Activated CD8-positive, alpha-beta memory T cell treated with anti-CD3 and anti-CD28 coated beads, Interleukin-2, amount 50 U/mL, for 1 hour (primary cell): ENCODE data around the gene NOL7.

Source experiments
- DNase-seq: peaks from one replicate; pipeline ENCODE4 v3.0.0-alpha.2; 2020; ENCODE audit errors: extremely low read depth

NOL7 gene

DNA sequence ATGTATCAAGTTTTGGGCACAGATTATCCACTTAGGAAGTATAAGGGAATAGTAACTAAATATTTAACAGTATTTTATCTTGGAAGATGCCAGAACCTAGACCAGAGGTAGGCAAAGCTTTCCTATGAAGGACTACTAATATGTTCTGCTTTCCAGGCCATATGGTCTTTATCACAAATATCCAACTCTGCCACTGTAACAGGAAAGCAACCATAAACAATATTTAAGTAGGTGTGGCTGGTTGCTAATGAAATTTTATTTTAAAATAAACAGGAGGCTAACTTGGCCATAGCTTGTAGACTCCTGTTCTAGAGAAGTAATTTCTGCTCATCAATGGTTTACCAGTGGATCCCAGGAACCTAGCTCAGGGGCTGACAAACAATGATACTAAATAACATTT is 39.4 kb downstream of the NOL7 start:
- DNase-seq = no peak

DNA sequence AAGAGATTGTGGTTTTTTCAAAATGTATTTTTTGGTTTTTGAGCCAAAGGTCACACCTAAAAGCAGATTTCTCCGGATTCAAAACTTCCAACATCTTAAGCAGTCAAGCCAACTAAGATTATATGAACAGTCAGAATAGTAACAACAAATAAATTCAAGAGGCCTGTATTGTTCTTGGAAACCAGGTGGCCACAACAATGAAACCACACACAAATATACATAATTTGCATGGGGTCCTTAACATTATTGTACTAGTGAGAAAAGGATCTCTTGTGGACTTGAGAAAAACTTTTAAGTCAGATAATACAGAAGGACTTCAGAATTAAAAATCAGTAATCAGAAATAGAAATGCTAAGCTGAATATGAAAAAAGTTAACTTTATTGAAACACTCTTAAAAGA is 40.6 kb downstream of the NOL7 start:
- no peak for DNase-seq

DNA sequence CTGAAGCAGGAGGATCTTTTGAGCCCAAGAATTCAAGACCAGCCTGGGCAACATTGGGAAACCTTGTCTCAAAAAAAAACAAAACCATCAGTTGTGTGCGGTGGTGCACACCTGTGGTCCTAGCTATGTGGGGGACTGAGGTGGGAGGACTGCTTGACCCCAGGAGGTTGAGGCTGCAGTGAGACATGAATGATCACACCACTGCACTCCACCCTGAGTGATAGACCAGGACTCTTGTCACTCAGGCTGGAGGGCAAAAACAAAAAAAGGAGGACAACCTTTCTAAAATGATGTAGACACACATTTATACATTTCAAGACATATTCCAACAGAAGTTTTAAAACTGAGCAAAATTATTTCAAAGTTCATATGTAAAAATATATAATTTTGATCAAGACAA is 45.1 kb downstream of the NOL7 start:
- DNase-seq = no peak

GRCh38 chr6:13660893-13661292 is 45.8 kb downstream of the NOL7 start:
- DNase-seq = no peak

DNA sequence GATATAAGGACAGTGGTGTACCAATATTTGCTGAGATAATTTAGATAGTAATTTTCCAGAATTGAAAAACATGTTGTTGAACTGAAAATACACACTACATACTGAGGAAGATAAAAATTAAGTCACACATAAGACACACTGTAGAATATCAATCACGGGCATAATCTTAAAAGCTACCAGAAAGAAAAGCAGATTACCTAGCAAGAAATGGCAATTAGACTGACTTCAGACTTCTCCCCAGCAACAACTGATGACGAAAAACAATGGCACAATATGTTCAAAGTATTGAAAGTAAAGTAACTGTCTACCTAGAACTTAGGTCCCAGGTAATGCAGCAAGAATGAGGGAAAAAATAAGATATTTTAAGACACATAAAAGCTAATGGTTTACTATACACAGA is 46.5 kb downstream of the NOL7 start:
- DNase-seq = no peak

DNA sequence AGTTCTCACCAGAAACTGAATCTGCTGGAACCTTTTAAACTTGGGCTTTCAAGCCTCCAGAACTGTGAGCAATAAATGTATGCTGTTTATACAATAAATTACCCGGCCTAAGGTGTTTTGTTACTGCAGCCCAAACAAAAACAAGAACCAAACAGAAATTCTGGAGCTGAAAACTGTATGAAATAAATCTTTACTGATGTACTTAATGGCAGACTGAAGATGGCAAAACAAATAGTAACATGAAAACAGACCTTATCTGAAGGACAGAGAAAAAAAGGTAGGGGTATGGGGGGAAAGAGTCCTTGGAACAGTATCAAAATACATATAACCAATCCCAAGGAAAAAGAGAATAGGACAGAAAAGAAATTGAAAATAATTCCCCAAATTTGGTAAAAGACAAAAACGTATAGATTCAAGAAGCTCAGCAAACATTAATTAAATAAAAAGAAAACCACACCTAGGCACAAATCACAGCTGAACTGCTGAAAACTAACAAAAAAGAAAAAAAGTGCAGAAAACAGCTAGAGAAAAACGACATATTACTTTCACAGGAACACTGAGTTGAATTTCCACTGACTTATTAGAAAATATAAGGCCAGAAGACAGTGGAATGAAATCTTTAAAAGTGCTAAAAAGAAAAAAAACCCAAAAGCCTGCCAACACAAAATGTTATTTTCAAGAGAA is 47.7 kb downstream of the NOL7 start:
- DNase-seq = no peak

DNA sequence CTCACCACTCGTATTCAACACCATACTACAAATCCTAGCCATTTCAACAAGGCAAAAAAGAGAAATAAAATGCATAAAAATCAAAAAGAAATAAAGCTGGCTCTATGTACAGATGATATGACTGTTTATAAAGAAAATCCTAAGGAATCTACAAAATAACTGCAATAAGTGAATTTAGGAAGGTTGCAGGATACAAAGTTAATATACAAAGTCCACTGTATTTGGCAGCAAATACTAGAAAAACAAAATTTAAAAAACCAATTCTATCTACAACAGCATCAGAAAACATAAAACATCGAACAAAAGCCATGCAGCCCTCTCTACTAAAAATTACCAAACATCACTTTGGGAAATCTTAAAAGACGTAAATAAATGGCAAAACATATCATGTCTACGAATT is 48.9 kb downstream of the NOL7 start:
- DNase-seq = no peak

DNA sequence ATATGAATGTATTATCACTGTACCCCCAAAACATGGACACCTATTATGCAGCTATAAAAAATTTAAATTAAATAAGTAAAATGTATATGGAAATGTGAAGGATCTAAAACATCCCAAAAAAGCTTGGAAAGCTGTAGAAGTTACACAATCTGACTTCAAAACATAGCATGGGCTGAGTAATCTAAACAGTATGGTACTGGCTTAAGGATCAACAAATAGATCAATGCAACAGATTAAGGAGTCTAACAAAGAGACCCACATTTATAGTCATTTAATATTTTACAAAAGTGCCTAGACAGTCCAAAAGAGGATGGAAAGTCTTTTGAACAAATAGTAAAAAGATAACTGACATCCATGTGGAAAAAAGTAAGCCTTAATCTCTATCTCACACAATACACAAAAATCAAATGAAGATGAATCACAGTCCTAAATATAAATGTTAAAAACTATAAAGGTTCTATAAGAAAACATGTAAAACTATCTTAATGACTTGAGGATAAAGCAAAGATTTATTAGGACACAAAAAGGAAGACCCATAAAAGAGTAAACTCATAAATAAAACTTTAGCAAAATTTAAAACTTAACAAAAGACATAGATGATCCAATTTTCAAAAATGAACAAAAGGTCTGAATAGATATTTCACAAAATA is 49.7 kb downstream of the NOL7 start:
- no peak for DNase-seq

DNA sequence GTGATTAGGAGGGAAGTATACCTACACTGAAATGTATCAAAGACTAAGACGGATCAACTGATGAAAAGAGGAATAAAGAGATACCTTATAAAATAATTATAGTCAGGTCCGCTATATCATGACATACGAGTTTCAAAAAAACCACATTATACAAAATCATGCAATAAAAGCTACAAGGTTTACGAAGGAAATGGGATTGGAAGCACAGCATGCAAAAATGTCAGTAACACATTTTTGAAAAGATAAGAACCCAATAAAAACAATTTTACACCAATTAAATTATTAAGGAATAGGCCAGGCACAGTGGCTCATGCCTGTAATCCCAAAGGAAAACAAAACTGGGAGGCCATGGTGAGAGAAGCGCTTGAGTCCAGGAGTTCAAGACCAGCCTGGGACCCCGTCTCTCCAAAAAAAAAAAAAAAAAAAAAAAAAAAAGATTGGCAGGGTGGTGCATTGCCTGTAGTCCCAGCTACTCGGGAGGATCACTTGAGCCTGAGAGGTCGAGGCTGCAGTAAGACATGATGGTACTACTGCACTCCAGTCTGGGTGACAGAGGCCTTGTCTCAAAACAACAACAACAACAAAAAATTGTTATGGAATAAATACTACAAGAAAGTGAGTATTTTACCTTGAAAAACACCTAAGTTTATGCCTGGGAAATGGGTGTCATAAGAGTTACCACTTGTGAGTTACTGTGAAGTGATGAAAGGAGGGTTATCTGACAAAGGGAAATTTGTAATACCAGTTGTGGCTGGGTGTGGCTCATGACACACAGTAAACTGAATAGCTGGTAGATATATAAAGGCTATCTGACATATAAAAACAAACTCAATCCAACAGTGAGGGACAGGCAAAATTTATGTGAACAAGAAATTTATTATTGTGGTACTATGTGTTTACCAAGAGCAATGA is 51.3 kb downstream of the NOL7 start:
- DNase-seq = no peak

DNA sequence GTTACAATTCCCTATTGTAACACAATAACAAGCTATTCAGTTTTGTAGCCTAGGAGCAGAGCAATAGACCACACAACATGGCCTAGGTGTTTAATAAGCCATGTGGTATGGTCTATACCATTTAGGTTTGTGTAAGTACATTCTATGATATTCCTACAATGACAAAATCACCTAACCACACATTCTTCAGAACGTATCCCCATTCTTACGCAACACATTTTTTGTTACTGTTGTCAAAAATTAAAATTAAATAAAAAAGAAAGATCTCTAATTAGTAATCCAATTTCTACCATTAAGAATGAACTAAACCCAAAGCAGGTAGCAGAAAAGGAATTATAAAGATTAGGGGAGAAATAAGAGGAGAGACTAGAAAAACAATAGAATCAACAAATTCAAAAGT is 52.5 kb downstream of the NOL7 start:
- DNase-seq = no peak

DNA sequence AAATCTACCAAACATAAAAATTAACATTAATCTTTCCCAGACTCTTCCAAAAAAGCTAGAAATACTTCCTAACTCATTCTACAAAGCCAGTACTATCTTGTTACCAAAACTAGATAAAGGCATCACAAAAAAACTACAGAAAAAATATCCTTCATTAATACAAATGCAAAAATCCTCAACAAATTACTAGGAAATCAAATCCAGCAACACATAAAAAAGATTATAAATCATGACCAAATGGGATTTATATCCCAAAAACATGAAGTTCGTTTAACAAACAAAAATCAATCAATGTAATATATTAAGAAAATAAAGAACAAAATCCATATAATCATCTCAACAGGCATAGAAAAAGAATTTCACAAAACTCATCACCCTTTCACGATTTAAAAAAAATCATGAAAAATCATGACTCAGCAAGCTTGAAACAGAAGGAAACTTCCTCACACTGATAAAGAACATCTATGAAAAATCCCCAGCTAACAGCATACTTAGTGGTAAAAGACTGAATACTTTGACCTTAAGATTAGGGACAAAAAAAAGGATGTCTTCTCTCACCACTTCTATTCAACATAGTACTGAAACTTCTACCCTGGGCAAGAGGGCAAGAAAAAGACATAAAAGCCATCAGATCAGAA is 53.3 kb downstream of the NOL7 start:
- no peak for DNase-seq

DNA sequence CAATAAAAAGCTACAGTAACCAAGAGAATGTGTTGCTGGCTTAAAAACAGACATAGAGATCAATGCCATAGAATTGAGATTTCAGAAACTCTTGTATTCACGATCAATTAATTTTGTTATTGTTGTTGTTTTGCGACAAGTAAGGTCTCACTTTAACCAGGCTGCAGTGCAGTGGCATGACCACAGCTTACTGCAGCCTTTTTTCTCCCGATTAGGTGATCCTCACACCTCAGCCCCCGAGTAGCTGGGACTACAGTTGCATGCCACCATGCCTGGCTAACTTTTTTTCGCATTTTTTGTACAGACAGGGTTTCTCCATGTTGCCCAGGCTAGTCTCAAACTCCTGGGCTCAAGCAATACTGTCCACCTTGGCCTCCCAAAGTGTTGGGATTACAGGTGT is 54.3 kb downstream of the NOL7 start:
- DNase-seq = no peak
